GM18505 (cell line): ENCODE data around the gene RFT1.

ENCODE experiments used
- ATAC-seq: cut with Tn5 transposase; IDR thresholded peaks from one replicate; pipeline ENCODE4 v1.9.1; 2021; ENCODE audit not compliant: unreplicated experiment
- POLR2A ChIP-seq: IDR thresholded peaks from 4 replicates; pipeline ENCODE4 v1.6.1; 2011; ENCODE audit warnings: borderline replicate concordance; ENCODE audit not compliant: insufficient read depth, insufficient read length; ENCODE audit errors: extremely low read depth

Gene RFT1

DNA sequence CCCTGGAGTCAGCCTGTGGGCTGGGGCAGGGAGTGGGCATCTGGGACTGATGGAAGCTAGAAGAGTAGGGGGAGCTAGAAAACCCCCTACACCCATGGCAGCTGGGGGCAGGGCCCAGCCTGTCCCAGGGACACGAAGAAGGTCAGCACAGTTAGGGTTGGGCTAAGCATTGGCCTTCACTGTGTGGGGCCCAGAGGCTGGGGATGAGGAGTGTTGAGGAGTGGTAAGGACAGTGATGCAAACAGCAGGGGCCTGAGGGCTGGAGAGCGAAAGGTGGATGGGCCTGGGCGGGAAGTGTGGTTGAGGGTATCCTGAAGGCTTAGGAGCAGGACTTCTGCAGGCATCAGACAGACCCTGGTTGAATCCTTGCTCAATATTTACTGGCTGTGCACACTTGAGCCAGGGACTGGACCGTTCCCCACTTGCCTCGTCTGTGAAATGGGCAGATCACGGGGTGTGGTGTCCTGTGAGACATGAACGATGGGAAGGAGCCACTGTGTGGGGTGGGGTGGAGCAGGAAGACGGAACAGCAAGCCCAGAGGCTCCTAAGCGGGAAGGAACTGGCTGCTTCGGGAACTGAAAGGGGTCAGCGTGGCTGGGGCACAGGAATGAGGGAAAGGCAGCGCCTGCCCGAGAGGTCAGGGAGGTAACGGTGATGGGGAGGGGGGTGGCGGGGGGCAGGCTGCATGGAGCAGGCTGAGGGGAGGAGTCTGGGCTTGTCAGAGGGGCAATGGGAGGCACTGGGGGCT, 38.1 kb upstream of the RFT1 start:
- no peak for TF ChIP-seq POLR2A
- no peak for ATAC-seq

GRCh38 chr3:53167418-53168174, 37.4 kb upstream of the RFT1 start:
- ATAC-seq, result no peak
- no peak for TF ChIP-seq POLR2A

GRCh38 chr3:53166781-53167291, 36.6 kb upstream of the RFT1 start:
- no peak for ATAC-seq
- no peak for TF ChIP-seq POLR2A

DNA sequence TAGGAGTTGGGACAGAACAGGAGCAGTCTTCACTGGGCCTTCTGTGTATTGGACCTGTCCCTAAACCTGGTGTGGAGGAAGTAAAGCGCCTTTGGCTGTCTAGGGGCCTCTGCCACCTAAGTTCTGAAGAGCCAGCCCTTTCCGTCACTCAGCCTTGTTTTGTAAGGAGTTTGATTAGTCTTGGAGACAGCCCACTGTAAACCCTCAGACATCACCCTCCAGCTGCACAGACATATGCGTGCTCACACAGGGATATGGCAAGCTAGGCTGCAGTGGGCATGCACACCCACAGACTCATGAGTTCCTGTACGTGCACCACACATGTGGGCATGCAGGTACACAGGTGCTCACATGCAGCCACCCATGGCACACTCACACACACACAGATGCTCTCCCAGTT, 36.0 kb upstream of the RFT1 start:
- TF ChIP-seq POLR2A, result no peak
- ATAC-seq, result no peak

DNA sequence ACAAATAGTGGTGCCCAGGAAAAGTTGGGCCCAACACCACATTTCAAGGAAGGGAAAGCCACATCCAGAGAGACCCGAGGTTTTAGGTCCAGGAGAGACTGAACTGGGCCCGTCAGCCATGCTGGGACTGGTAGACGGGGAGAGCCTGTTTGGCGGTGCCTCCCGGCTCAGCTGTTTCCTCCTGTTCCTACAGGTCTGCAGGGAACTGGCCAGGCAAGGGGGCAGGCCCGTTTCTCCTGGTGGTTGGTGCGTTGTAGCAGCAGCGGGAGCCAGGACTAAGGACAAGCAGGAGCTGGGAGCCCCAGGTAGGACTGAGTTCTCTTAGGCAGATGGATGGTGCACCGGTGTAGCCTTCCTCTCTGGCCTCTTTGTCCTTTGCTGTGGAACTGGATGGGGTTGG, 34.7 kb upstream of the RFT1 start:
- TF ChIP-seq POLR2A, result no peak
- ATAC-seq, result no peak

- no peak for TF ChIP-seq POLR2A
- ATAC-seq, result no peak
These were observed 33.5 kb upstream of the RFT1 start for GRCh38 chr3:53163444-53164387.

DNA sequence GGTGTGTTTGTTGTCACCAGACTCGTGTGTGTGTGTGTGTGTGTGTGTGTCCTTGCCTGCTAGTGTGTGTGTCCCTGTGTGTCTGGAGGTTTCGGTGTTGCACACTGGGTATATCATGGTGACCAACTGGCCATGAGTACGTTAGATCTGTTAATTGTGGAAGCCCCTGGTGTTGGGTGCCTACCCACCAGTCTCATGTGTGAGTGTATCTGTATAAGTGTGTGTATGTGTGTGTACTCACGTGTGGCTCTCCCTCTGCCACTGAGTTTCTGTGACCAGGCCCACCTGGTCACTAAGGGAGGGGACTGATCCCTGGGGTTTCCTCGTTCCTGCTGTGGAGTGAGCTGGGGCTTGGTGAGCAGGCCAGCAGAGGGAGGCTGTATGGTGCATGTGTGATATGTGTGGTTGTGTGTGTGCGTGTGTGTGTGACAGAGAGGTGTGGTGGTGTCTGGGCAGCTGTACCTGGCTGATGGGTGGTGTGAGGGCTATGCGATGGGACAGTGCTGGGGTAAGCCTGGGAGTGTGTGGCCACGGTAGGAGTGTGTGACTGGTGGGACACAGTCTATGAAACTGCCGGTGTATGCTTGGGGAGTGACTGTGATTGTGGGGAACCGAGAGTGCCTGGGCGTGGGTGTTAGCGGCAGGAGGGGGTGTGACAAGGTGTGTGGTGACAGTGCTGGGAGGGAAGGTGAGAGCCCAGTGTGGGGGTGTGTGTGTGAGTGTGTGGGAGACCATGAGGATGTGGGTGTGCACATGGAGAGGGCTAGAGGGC, 32.6 kb upstream of the RFT1 start:
- no peak for ATAC-seq
- peak; percentile 75 for TF ChIP-seq POLR2A

DNA sequence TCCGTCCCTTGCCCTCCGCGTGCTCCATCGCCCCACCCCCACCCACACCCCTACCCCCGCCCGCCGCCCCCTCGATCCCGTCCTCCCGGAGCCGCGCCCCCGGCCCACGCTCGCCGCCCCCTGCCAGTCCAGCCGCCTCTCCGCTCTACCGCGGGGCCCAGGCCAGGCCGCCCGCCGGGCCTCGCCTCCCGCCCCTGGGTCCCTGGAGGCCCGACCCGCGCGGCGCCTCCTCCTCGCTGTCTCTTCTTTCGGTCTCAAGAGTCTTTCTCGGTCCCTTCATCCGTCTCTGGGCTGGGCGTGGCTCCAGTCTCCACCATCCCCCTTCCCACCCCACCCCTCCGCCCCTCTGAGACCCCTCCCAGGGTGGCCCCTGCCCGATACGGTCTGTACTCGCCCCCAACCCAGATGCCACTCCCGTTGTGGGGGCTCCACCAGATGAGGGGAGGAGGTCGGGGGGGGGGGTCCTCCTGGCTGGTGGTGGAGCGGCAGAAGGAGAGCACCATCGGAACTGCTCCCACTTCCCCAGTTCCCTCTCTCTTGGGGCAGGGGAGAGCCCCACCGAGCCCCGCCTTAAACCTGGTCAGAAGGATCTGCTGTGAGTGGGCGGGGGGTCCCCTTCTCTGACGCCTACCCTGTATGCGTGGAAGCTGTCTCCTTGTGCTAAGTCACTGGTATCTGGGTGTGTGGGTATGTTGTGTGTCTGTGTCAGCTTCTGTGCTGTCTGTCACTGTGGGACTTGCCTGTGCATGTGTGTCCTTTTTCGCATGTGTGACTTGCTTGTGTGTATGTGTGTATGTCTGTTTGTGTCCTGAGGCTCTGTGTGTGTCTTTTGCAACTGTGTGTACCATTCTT, 31.8 kb upstream of the RFT1 start:
- TF ChIP-seq POLR2A, result peak; percentile 36
- no peak for ATAC-seq

DNA sequence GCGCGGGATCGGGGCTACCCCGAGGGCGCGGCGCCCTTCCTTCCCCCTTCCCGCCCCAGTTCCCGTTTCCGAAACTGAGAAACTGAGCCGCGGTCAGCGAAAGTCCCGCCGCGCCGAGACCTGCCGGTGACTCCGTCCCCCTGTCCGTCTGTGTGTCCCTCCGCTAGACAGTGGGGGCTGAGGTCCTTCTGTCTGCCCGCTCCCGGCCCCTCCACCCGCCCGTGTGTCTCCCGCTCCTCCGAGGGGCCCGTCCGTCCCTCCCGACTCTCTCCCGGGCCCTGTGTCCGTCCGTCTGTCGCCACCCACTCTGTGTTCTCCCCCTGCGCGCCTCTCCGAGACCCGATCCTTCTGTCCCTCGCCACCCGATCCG, 31.2 kb upstream of the RFT1 start:
- no peak for TF ChIP-seq POLR2A
- ATAC-seq, result no peak

GRCh38 chr3:53160660-53161449, 30.6 kb upstream of the RFT1 start, which contains the start of gene PRKCD:
Gene PRKCD, plus strand, starts transcription at chr3:53161209. Its CDS starts 17,214 bp downstream, at chr3:53178423.
- peak; percentile 78 for TF ChIP-seq POLR2A
- peak; percentile 56 for ATAC-seq
